WTC11 (cell line): Measurements from ENCODE around the gene WDR19. TPM values are rescaled to one million over a fixed set of nuclear protein-coding genes. Genes with fewer than 3 reads are reported as not detected.
"Not testable (repeated sequence)": the region's sequence is repeated elsewhere in the genome, so short reads cannot be mapped to it uniquely, and the experiment has no call there.

Experiments
- ATAC-seq: fragments of 200-7000 bp; cut with Tn5 transposase; 2 replicates; pipeline ENCODE4 v1.10.0; 2021; ENCODE audit warnings: mild to moderate bottlenecking, moderate library complexity
- CTCF ChIA-PET: fragments of 300-600 bp; sonication (Branson Sonifier 250); formaldehyde crosslinking; loops from one replicate; lab custom pipeline; 2021; ENCODE audit warnings: antibody characterized with exemption; lab: Charles Lee
- POLR2A ChIA-PET: fragments of 350-600 bp; sonication (Branson Sonifier 250); formaldehyde crosslinking; loops from one replicate; lab custom pipeline; 2021; ENCODE audit warnings: antibody characterized with exemption; lab: Charles Lee
- DNase-seq: peaks from one replicate; pipeline ENCODE4 v3.0.0; 2021; ENCODE audit warnings: low spot score
- H3K27ac Mint-ChIP-seq: 2 replicates; pipeline ENCODE4 v1.8.0; 2021; ENCODE audit warnings: mixed read lengths
- H3K27me3 Mint-ChIP-seq: 2 replicates; pipeline ENCODE4 v1.8.0; 2021; ENCODE audit warnings: low read depth, mild to moderate bottlenecking, moderate library complexity, mixed read lengths
- H3K36me3 Mint-ChIP-seq: 2 replicates; pipeline ENCODE4 v1.8.0; 2021; ENCODE audit warnings: mixed read lengths
- H3K4me1 Mint-ChIP-seq: 2 replicates; pipeline ENCODE4 v1.8.0; 2022; ENCODE audit warnings: mixed read lengths
- H3K4me3 Mint-ChIP-seq: 2 replicates; pipeline ENCODE4 v1.8.0; 2021; ENCODE audit warnings: mild to moderate bottlenecking, moderate library complexity, mixed read lengths
- H3K9me3 Mint-ChIP-seq: 2 replicates; pipeline ENCODE4 v1.8.0; 2021; ENCODE audit warnings: mixed read lengths
- CBFB ChIP-seq: sonication (generic); formaldehyde crosslinking; IDR thresholded peaks from 2 replicates; pipeline ENCODE4 v1.8.1; 2022; ENCODE audit warnings: mild to moderate bottlenecking, low read depth, missing genetic modification reagents
- EMX1 ChIP-seq: fragments of 250-450 bp; sonication (Bioruptor Pico); IDR thresholded peaks from 2 replicates; pipeline ENCODE4 v1.8.0; 2021; ENCODE audit warnings: mild to moderate bottlenecking
- ETV6 ChIP-seq: sonication (generic); formaldehyde crosslinking; IDR thresholded peaks from 2 replicates; pipeline ENCODE4 v1.8.1; 2022; ENCODE audit warnings: mild to moderate bottlenecking, missing genetic modification reagents
- FOXP1 ChIP-seq: sonication (generic); formaldehyde crosslinking; IDR thresholded peaks from 2 replicates; pipeline ENCODE4 v1.8.0; 2022; ENCODE audit warnings: missing genetic modification reagents, mild to moderate bottlenecking, moderate library complexity, borderline replicate concordance
- HMGA2 ChIP-seq: fragments of 250-450 bp; sonication (Bioruptor Pico); IDR thresholded peaks from 2 replicates; pipeline ENCODE4 v1.4.0; 2021; ENCODE audit warnings: mild to moderate bottlenecking, moderate library complexity
- NFATC4 ChIP-seq: fragments of 250-450 bp; sonication (Bioruptor Pico); IDR thresholded peaks from 2 replicates; pipeline ENCODE4 v1.9.0; 2021; ENCODE audit warnings: mild to moderate bottlenecking
- NFYB ChIP-seq: sonication (generic); formaldehyde crosslinking; conservative IDR thresholded peaks from 2 replicates; pipeline ENCODE4 v1.8.0; 2022; ENCODE audit warnings: low read depth, missing genetic modification reagents
- OVOL2 ChIP-seq: fragments of 250-450 bp; sonication (Bioruptor Pico); IDR thresholded peaks from 2 replicates; pipeline ENCODE4 v1.9.0; 2021; ENCODE audit warnings: mild to moderate bottlenecking, borderline replicate concordance
- RELA ChIP-seq: sonication (generic); formaldehyde crosslinking; IDR thresholded peaks from 2 replicates; pipeline ENCODE4 v1.8.1; 2022; ENCODE audit warnings: missing genetic modification reagents, mild to moderate bottlenecking, borderline replicate concordance
- SOX15 ChIP-seq: fragments of 250-450 bp; sonication (Bioruptor Pico); IDR thresholded peaks from 2 replicates; pipeline ENCODE4 v1.9.0; 2021; ENCODE audit warnings: mild to moderate bottlenecking
- TCF7 ChIP-seq: sonication (generic); formaldehyde crosslinking; IDR thresholded peaks from 2 replicates; pipeline ENCODE4 v1.8.0; 2022; ENCODE audit warnings: mild to moderate bottlenecking, low read depth, missing genetic modification reagents, moderate library complexity
- USF2 ChIP-seq: sonication (generic); formaldehyde crosslinking; IDR thresholded peaks from 2 replicates; pipeline ENCODE4 v1.8.1; 2023; ENCODE audit warnings: mild to moderate bottlenecking, missing genetic modification reagents, moderate library complexity
- ZBTB43 ChIP-seq: sonication (generic); formaldehyde crosslinking; IDR thresholded peaks from 2 replicates; pipeline ENCODE4 v1.8.1; 2023; ENCODE audit warnings: mild to moderate bottlenecking, missing genetic modification reagents
- ZNF532 ChIP-seq: fragments of 250-450 bp; sonication (Bioruptor Pico); IDR thresholded peaks from 2 replicates; pipeline ENCODE4 v1.9.0; 2021; ENCODE audit warnings: mild to moderate bottlenecking, borderline replicate concordance
- ZNF671 ChIP-seq: fragments of 250-450 bp; sonication (Bioruptor Pico); IDR thresholded peaks from 2 replicates; pipeline ENCODE4 v1.8.0; 2021; ENCODE audit warnings: mild to moderate bottlenecking
- total RNA-seq: library from RNA; stranded (reverse); gene quantifications from 3 replicates; pipeline ENCODE4 v1.2.3, GENCODE V29; 2021
- TF ChIP-seq, protein P1 (sequence below): sonication (generic); formaldehyde crosslinking; IDR thresholded peaks from 2 replicates; pipeline ENCODE4 v1.8.0; 2022; ENCODE audit warnings: missing genetic modification reagents
- TF ChIP-seq, protein P2 (sequence below): sonication (generic); formaldehyde crosslinking; IDR thresholded peaks from 2 replicates; pipeline ENCODE4 v1.8.0; 2023; ENCODE audit warnings: missing genetic modification reagents
- TF ChIP-seq, protein P3 (sequence below): fragments of 250-450 bp; sonication (Bioruptor Pico); conservative IDR thresholded peaks from 2 replicates; pipeline ENCODE4 v1.9.0; 2021; ENCODE audit warnings: mild to moderate bottlenecking
- TF ChIP-seq, protein P4 (sequence below): sonication (generic); formaldehyde crosslinking; IDR thresholded peaks from 2 replicates; pipeline ENCODE4 v1.8.0; 2022; ENCODE audit warnings: mild to moderate bottlenecking, missing genetic modification reagents

The WDR19 gene
- total RNA-seq, 1 experiment from 2014 or later, result 23.3 TPM

GRCh38 chr4:39179681-39180080, 2.6 kb upstream of the WDR19 start:
- no peaks in the 10 kb centered on the region for H3K36me3 Mint-ChIP-seq
- no peaks in the 10 kb centered on the region for H3K9me3 Mint-ChIP-seq
- ATAC-seq, result no peak
- peaks cover 20% of the 10 kb centered on the region for H3K27me3 Mint-ChIP-seq
- peaks cover 7% of the 10 kb centered on the region for H3K4me1 Mint-ChIP-seq
- POLR2A ChIA-PET, result no interaction called here
- no peak for DNase-seq
- TF ChIP-seq USF2 (CRISPR knock-in tag), result no peak
- no peak for TF ChIP-seq NFYB (CRISPR knock-in tag)
- TF ChIP-seq ZBTB43 (CRISPR knock-in tag), result no peak
- TF ChIP-seq SOX15 (CRISPR knock-in tag), result no peak
- no peak for TF ChIP-seq NFATC4 (CRISPR knock-in tag)
- no peak for TF ChIP-seq FOXP1 (CRISPR knock-in tag)
- TF ChIP-seq EMX1 (CRISPR knock-in tag), result no peak
- TF ChIP-seq, protein P1, sequence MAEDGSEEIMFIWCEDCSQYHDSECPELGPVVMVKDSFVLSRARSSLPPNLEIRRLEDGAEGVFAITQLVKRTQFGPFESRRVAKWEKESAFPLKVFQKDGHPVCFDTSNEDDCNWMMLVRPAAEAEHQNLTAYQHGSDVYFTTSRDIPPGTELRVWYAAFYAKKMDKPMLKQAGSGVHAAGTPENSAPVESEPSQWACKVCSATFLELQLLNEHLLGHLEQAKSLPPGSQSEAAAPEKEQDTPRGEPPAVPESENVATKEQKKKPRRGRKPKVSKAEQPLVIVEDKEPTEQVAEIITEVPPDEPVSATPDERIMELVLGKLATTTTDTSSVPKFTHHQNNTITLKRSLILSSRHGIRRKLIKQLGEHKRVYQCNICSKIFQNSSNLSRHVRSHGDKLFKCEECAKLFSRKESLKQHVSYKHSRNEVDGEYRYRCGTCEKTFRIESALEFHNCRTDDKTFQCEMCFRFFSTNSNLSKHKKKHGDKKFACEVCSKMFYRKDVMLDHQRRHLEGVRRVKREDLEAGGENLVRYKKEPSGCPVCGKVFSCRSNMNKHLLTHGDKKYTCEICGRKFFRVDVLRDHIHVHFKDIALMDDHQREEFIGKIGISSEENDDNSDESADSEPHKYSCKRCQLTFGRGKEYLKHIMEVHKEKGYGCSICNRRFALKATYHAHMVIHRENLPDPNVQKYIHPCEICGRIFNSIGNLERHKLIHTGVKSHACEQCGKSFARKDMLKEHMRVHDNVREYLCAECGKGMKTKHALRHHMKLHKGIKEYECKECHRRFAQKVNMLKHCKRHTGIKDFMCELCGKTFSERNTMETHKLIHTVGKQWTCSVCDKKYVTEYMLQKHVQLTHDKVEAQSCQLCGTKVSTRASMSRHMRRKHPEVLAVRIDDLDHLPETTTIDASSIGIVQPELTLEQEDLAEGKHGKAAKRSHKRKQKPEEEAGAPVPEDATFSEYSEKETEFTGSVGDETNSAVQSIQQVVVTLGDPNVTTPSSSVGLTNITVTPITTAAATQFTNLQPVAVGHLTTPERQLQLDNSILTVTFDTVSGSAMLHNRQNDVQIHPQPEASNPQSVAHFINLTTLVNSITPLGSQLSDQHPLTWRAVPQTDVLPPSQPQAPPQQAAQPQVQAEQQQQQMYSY (CRISPR knock-in tag), result no peak
- TF ChIP-seq, protein P2, sequence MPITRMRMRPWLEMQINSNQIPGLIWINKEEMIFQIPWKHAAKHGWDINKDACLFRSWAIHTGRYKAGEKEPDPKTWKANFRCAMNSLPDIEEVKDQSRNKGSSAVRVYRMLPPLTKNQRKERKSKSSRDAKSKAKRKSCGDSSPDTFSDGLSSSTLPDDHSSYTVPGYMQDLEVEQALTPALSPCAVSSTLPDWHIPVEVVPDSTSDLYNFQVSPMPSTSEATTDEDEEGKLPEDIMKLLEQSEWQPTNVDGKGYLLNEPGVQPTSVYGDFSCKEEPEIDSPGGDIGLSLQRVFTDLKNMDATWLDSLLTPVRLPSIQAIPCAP (CRISPR knock-in tag), result no peak
- no peak for TF ChIP-seq TCF7 (CRISPR knock-in tag)
- TF ChIP-seq, protein P3, sequence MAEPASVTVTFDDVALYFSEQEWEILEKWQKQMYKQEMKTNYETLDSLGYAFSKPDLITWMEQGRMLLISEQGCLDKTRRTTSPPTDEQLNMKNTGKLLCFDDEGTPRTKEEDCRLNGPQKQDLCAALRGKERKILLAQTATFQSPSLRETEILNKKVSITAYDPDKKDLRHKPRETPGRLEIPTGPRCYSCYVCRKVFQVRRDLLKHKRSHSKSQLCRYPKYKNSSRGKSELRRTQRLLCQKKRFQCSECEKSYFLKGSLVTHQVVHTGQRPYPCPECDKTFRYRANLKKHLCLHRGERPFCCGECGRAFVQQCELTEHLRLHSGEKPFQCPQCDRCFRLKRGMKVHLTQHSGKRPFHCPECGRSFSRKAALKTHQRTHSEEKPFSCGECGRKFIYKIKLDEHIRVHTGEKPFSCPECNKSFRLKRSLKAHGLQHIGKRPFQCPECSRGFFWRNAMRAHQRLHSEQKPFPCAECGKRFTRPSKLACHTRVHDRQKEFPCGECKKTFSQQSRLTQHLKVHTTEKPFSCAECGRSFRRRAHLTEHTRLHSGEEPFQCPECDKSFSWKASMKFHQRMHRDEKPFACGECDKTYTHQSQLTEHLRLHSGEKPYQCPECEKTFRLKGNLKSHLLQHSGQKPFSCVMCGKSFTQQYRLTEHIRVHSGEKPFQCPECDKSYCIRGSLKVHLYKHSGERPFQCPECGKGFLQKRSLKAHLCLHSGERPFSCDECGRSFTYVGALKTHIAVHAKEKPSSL (CRISPR knock-in tag), result no peak
- TF ChIP-seq OVOL2 (CRISPR knock-in tag), result no peak
- no peak for TF ChIP-seq RELA (CRISPR knock-in tag)
- H3K27ac Mint-ChIP-seq, result no peak overlapping the region
- CTCF ChIA-PET, result interaction anchor here (0.6 kb wide), 2 partner anchors 76 to 90 kb away, joined by 3 to 4 read pairs; no protein-coding TSS in a partner anchor
- no peak overlapping the region for H3K4me3 Mint-ChIP-seq

DNA sequence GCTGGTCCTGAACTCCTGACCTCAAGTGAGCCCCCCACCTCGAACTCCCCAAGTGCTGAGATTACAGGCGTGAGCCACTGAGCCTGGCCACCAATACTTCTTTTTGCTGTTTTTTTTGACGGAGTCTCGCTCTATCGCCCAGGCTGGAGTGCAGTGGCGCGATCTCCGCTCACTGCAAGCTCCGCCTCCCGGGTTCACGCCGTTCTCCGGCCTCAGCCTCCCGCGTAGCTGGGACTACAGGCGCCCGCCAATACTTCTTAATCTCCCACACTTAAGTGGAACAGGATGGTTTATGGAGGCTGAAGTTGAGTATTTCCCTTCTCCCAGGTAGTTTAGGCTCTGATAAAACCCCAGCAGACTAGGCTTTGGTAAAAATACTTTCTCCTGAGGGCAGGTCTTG, 1.7 kb upstream of the WDR19 start:
- H3K36me3 Mint-ChIP-seq, H3K4me1 Mint-ChIP-seq, POLR2A ChIA-PET, H3K27ac Mint-ChIP-seq, H3K9me3 Mint-ChIP-seq, H3K4me3 Mint-ChIP-seq, DNase-seq, ATAC-seq: not testable (repeated sequence)
- peaks cover 11% of the 10 kb centered on the region for H3K27me3 Mint-ChIP-seq
- CTCF ChIA-PET, result interaction anchor here (1.8 kb wide), 1 partner anchor 421 kb away, joined by 5 read pairs; no protein-coding TSS in a partner anchor

DNA sequence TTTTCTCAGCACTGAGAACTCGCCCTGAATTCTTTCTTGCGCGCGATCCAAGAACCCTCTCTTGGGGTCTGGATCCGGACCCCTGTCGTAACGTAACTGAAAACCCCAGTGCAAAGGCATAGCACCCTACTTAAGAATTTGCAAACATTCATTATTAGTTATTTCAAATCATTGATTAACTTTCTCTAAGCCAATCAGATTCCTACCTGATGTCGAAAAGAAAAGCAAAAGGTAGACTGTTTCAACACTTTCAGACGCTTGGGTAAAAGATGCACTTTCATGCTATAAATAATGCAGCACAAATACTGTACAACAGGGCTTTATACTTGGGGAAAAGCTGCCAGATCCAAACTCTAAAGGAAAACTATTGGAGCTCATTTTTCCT, 817 bp upstream of the WDR19 start:
- H3K27ac Mint-ChIP-seq, result no peak overlapping the region; the same call in none of the 2 replicates
- peaks cover 11% of the 10 kb centered on the region for H3K27me3 Mint-ChIP-seq
- no peak for ATAC-seq
- H3K9me3 Mint-ChIP-seq, result no peaks in the 10 kb centered on the region
- no peaks in the 10 kb centered on the region for H3K36me3 Mint-ChIP-seq
- DNase-seq, result no peak
- H3K4me1 Mint-ChIP-seq, result peaks cover 7% of the 10 kb centered on the region
- ChIA-PET POLR2A (interaction anchor here (0.6 kb wide), 1 partner anchor 536 kb away, joined by 4 read pairs; no protein-coding TSS in a partner anchor), CTCF (interaction anchor here (0.6 to 1.8 kb wide), 9 partner anchors 12 to 1369 kb away, joined by 3 to 5 read pairs (median 3); no protein-coding TSS in a partner anchor)
- H3K4me3 Mint-ChIP-seq, result no peak overlapping the region
- TF ChIP-seq NFATC4 (CRISPR knock-in tag) (no peak), ZNF532 (CRISPR knock-in tag) (no peak), CBFB (no peak), ZNF671 (CRISPR knock-in tag) (no peak), HMGA2 (CRISPR knock-in tag) (no peak), ETV6 (CRISPR knock-in tag) (no peak)
- TF ChIP-seq, protein P4, sequence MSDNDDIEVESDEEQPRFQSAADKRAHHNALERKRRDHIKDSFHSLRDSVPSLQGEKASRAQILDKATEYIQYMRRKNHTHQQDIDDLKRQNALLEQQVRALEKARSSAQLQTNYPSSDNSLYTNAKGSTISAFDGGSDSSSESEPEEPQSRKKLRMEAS (CRISPR knock-in tag), result no peak
